ENCODE results near the gene TP53BP2. TPM values are rescaled to one million over a fixed set of nuclear protein-coding genes. Genes with fewer than 3 reads are reported as not detected.
"Not testable (repeated sequence)": the region's sequence is repeated elsewhere in the genome, so short reads cannot be mapped to it uniquely, and the experiment has no call there.

TP53BP2 gene
- total RNA-seq, 4 donors from 2014 or later, result 33.9 to 73.2 (median 52.3) TPM

DNA sequence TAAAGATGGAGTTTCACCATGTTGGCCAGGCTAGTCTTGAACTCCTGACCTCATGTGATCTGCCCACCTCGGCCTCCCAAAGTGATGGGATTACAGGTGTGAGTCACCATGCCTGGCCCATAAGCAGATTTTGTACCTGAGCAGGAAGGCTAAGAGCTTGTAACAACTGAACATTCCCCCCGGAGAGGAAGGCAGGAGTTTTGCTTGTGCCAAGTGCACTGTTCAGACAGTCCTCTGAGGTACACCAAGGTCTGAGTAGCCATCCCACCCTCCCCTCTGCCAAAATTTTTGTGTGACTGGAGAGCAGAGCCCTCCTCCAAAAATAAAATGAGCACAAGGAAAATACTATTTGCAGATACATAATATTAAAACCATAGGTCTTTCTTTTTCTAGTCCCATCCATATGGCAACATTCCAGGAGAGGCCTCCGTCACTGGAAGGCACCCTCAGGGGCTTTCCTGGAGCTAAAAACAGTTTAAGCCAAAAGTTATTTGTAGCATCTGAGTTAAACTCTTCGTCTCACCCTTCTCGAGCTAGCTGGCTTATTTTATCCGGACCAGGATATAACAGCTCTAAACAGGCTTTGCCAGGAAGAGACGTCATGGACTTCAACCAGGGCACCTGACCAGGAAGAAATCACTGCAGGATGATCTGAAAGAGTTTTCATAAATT is 106.2 kb downstream of the TP53BP2 start:
- WGBS, 2 donors, result 59 to 62% methylated on average over 6 to 7 of the region's 7 CpGs
- Histone ChIP-seq H3K4me3 (no peak overlapping the region), H3K36me3 (peaks cover 0 to 30% (median 0%) of the 10 kb centered on the region in 3 donors), H3K27ac (peak overlapping the region in 3 of 4 donors; percentile 18 to 59 (median 26)), H3K27me3 (no peaks in the 10 kb centered on the region), H3K9me3 (no peaks in the 10 kb centered on the region), H3K4me1 (peaks cover 0 to 25% (median 3%) of the 10 kb centered on the region in 4 donors)
- no peak for DNase-seq (ENCODE audit: low spot score in 2 of 2)
- TF ChIP-seq EP300 (IDR thresholded peaks at IDR 0.05) (no peak), POLR2A (IDR thresholded peaks at IDR 0.05) (no peak)
- TF ChIP-seq, protein P1, sequence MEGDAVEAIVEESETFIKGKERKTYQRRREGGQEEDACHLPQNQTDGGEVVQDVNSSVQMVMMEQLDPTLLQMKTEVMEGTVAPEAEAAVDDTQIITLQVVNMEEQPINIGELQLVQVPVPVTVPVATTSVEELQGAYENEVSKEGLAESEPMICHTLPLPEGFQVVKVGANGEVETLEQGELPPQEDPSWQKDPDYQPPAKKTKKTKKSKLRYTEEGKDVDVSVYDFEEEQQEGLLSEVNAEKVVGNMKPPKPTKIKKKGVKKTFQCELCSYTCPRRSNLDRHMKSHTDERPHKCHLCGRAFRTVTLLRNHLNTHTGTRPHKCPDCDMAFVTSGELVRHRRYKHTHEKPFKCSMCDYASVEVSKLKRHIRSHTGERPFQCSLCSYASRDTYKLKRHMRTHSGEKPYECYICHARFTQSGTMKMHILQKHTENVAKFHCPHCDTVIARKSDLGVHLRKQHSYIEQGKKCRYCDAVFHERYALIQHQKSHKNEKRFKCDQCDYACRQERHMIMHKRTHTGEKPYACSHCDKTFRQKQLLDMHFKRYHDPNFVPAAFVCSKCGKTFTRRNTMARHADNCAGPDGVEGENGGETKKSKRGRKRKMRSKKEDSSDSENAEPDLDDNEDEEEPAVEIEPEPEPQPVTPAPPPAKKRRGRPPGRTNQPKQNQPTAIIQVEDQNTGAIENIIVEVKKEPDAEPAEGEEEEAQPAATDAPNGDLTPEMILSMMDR (IDR thresholded peaks at IDR 0.05), result no peak

DNA sequence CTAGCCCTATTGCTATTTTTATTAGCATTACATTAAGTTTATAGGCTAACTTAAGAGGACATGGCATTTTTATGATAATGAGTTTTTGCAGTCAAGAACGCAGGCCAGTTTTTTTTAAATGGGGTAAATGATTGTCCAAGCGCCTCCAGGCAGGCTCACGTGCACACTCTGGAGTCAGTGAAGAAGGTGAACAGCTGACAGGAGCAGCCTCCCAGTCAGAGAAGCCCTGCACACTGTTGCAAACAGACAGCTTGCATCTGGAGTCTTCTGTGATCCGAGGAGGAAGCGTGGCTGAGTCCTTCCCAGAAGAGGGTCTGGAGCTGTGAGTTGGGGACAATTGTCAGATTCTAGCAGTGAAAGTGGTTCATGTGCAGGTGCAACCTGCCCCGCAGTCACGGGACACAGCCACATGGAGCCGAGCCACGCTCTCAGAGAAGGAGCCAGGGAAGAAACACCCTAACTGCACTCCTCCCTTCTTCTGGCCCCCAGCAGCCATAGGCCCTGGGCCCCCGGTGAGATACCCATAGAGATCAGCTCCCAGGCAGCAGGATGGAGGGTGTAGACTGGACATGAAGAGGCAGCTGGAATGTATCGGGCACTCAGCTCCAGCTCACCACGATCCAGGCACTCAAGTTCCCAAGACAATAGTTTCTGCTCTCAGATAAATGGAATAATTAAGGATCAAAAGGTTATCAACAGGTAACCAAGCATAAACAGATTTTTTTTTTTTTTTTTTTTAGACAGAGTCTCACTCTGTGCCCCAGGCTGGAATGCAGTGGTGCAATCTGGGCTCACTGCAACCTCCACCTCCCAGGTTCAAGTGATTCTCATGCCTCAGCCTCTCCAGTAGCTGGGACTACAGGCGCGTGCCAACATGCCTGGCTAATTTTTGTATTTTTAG is 107.0 kb downstream of the TP53BP2 start:
- no peak for DNase-seq (ENCODE audit: low spot score in 2 of 2)
- Histone ChIP-seq H3K4me1 (peaks cover 0 to 33% (median 6%) of the 10 kb centered on the region in 4 donors), H3K27ac (peak overlapping the region in 3 of 4 donors; percentile 18 to 59 (median 27))

DNA sequence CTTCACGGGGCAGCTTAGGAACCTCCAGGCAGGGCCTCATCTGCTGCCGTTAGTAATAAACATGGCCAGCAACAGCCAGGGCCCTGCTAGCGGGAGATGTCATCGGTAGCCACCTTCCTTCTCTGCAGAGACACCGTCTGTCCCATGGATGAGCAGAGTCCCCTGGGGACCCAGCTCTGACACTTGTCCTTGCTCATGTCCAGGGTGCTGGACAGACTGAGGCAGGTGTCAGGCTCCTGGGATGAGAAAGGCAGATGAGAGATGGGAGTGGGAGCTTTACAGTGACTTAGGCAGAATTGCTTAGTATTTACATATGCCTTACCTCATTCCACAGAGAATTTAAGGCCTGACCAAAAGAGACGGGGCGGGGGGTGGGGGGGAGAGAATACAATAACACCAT is 108.4 kb downstream of the TP53BP2 start:
- peaks cover 0 to 47% (median 18%) of the 10 kb centered on the region in 4 donors for H3K4me1 ChIP-seq
- 33 to 53% methylated on average over 3 to 6 of the region's 7 CpGs for WGBS, 2 donors
- TF ChIP-seq EP300 (IDR thresholded peaks at IDR 0.05) (no peak), POLR2A (IDR thresholded peaks at IDR 0.05) (no peak)
- TF ChIP-seq, protein P1 (IDR thresholded peaks at IDR 0.05), result no peak
- no peaks in the 10 kb centered on the region for H3K9me3 ChIP-seq
- no peak for DNase-seq (ENCODE audit: low spot score in 2 of 2)
- H3K4me3 ChIP-seq, result no peak overlapping the region
- no peaks in the 10 kb centered on the region for H3K27me3 ChIP-seq
- H3K27ac ChIP-seq, result no peak overlapping the region
- H3K36me3 ChIP-seq, result peaks cover 0 to 19% (median 0%) of the 10 kb centered on the region in 3 donors

More for the DNA sequence above, 107.0 kb downstream of the TP53BP2 start:
- Histone ChIP-seq H3K36me3 (peaks cover 0 to 26% (median 0%) of the 10 kb centered on the region in 3 donors), H3K9me3 (no peaks in the 10 kb centered on the region), H3K4me3 (no peak overlapping the region), H3K27me3 (no peaks in the 10 kb centered on the region)
- WGBS, 2 donors, result 83 to 86% methylated on average over 14 of the region's 14 CpGs
- no peak for TF ChIP-seq EP300 (IDR thresholded peaks at IDR 0.05)
- TF ChIP-seq, protein P1 (IDR thresholded peaks at IDR 0.05), result no peak
- no peak for TF ChIP-seq POLR2A (IDR thresholded peaks at IDR 0.05)

DNA sequence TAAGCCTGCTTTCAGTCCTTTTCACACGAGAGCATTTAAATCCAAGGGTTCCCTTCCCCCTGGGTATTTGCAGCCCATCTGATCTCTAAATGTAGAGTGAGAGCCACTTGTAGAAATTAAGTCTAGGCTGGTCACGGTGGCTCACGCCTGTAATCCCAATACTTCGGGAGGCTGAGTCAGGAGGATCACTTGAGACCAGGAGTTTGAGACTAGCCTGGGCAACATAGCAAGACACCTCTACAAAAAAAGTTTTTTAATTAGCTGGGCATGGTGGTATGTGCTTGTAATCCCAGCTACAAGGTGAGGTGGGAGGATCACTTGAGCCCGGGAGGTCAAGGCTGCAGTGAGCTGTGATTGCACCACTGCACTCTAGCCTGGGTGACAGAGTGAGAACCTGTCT is 109.1 kb downstream of the TP53BP2 start:
- H3K4me1 ChIP-seq, result peaks cover 0 to 54% (median 25%) of the 10 kb centered on the region in 4 donors
- H3K9me3 ChIP-seq, result not testable (repeated sequence)

DNA sequence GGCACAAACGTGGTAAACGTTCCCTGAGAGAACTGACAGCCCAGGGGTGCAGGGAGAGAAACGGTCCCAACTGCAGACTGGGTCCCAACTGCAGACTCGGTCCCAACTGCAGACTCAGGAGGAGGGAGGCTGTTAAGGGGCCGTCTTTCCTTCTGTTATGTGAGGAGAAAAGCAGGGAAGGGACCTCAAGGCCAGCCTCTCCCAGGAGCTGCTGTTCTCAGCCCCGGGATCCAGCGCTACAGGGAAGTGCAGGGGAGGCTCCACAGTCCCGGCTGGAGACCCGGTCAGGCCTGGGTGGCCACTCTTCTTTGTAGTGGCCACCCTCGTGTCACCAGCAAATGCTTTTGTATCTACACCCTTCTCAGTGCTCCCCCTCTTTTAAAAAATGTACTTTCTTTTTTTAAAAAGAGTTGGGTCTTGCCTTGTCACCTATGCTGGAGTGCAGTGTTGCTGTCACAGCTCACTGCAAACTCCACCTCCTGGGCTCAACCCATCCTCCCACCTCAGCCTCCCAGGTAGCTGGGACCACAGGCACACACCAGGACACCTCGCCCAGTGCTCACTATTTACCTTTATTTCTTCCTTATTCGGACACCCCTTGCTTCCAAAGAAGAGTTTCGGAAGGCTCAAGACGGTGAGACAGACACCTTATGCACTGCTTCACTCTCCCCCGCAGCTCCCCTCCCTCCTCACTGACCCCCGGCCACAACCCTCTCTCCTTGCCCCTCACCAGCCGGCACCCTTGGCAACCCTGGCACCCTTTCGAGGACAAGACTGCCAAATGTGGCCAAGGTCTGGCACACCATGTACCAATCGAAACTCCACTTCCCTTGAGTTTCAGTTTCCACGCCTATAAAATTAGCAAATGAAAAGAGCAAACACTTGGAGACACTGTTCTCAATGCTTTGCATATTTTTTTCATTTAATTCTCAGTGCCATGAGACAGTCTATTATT is 111.6 kb downstream of the TP53BP2 start:
- Histone ChIP-seq H3K4me1 (peaks cover 0 to 65% (median 34%) of the 10 kb centered on the region in 4 donors), H3K9me3 (no peaks in the 10 kb centered on the region), H3K27ac (peak overlapping the region in 3 of 4 donors; percentile 17 to 58 (median 55)), H3K4me3 (no peak overlapping the region), H3K27me3 (no peaks in the 10 kb centered on the region), H3K36me3 (peaks cover 0 to 14% (median 0%) of the 10 kb centered on the region in 3 donors)
- no peak for DNase-seq (ENCODE audit: low spot score in 2 of 2)
- WGBS, 2 donors, result 69% methylated on average over 20 of the region's 20 CpGs
- TF ChIP-seq, protein P1 (IDR thresholded peaks at IDR 0.05), result no peak
- no peak for TF ChIP-seq EP300 (IDR thresholded peaks at IDR 0.05)
- TF ChIP-seq POLR2A (IDR thresholded peaks at IDR 0.05), result no peak

More for the DNA sequence above, 109.1 kb downstream of the TP53BP2 start:
- DNase-seq (ENCODE audit: low spot score in 2 of 2); H3K27ac ChIP-seq; H3K4me3 ChIP-seq; H3K27me3 ChIP-seq: not testable (repeated sequence)
- WGBS, 2 donors, result 95% methylated on average over 5 of the region's 5 CpGs
- peaks cover 0 to 19% (median 0%) of the 10 kb centered on the region in 3 donors for H3K36me3 ChIP-seq
